ENCODE results near the gene KIF7. TPM values are rescaled to one million over a fixed set of nuclear protein-coding genes. Genes with fewer than 3 reads are reported as not detected.

KIF7 gene
- total RNA-seq, 2 donors from 2014 or later: 1.4 to 4.6 TPM

- H3K9me3 Mint-ChIP-seq: peaks cover 0 to 3% of the 10 kb centered on the region in 2 donors
Observed at GRCh38 chr15:89632563-89633430, 22.5 kb downstream of the KIF7 start.

GRCh38 chr15:89631902-89632264, 23.4 kb downstream of the KIF7 start:
- Mint-ChIP-seq H3K36me3 (peaks cover 6 to 18% of the 10 kb centered on the region in 2 donors), H3K27ac (peak overlapping the region; percentile 13 to 68), H3K9me3 (peaks cover 0 to 3% of the 10 kb centered on the region in 2 donors)
- ATAC-seq (peak in 1 of 2 donors; percentile 27), DNase-seq (ENCODE audit: low spot score in 2 of 2) (no peak)

More at GRCh38 chr15:89632563-89633430, 22.5 kb downstream of the KIF7 start:
- ATAC-seq (peak in 1 of 2 donors; percentile 19), DNase-seq (ENCODE audit: low spot score in 2 of 2) (no peak)
- Mint-ChIP-seq H3K36me3 (peaks cover 6 to 18% of the 10 kb centered on the region in 2 donors), H3K27ac (no peak overlapping the region)

DNA sequence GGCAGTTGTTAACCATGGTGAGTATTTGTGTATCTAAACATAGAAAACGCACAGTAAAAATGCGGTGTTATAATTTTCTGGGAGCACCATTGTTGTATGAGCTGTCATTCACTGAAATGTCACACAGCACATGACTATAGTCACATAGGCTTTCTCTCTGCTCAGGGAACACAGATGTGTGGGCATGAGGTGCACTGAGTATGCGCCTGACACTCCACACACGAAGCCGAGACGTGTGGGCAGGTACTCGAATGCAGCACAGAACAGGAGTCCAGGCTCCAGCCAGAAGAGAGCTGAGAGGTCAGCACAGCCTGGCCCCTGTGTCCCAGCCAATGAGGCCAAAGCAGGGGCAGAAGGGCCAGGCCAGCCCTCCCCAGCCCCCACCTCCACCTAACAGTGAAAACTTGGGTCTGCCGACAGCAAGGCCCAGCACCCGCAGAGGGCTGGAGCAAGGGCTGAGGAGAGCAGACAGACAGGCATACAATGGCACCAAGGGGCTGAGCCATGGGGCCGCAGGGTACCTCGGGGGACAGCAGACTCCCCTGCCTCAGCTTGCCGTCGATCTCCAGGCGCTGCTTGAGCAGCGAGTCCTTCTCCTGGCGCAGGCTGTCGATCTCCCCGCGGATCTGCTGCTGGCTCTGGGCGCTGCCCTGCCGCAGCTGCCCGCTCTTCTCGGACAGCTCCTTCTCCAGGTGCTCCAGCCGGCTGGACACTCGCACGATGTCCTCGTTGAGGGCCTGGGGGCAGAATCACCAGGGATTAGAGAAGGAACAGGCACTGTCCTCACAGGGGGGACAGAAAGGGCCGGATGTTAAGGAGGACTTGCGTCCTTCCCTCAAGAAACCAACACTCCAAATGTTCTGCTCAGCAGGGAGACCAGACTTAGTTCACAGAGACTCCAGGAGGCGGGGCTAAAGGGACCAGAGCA, 24.0 kb downstream of the KIF7 start:
- peaks cover 0 to 3% of the 10 kb centered on the region in 2 donors for H3K9me3 Mint-ChIP-seq
- peak overlapping the region; percentile 13 to 68 for H3K27ac Mint-ChIP-seq
- peak; percentile 24 to 25 for ATAC-seq
- peaks cover 6 to 18% of the 10 kb centered on the region in 2 donors for H3K36me3 Mint-ChIP-seq
- DNase-seq (ENCODE audit: low spot score in 2 of 2): no peak

GRCh38 chr15:89630260-89630659, 25.0 kb downstream of the KIF7 start:
- H3K36me3 Mint-ChIP-seq: peaks cover 13 to 18% of the 10 kb centered on the region in 2 donors
- H3K27ac Mint-ChIP-seq: no peak overlapping the region
- no peak for DNase-seq (ENCODE audit: low spot score in 2 of 2)
- peaks cover 0 to 1% of the 10 kb centered on the region in 2 donors for H3K9me3 Mint-ChIP-seq
- no peak for ATAC-seq

GRCh38 chr15:89629829-89630228, 25.4 kb downstream of the KIF7 start:
- H3K36me3 Mint-ChIP-seq: peaks cover 14 to 17% of the 10 kb centered on the region in 2 donors
- ATAC-seq: no peak

DNA sequence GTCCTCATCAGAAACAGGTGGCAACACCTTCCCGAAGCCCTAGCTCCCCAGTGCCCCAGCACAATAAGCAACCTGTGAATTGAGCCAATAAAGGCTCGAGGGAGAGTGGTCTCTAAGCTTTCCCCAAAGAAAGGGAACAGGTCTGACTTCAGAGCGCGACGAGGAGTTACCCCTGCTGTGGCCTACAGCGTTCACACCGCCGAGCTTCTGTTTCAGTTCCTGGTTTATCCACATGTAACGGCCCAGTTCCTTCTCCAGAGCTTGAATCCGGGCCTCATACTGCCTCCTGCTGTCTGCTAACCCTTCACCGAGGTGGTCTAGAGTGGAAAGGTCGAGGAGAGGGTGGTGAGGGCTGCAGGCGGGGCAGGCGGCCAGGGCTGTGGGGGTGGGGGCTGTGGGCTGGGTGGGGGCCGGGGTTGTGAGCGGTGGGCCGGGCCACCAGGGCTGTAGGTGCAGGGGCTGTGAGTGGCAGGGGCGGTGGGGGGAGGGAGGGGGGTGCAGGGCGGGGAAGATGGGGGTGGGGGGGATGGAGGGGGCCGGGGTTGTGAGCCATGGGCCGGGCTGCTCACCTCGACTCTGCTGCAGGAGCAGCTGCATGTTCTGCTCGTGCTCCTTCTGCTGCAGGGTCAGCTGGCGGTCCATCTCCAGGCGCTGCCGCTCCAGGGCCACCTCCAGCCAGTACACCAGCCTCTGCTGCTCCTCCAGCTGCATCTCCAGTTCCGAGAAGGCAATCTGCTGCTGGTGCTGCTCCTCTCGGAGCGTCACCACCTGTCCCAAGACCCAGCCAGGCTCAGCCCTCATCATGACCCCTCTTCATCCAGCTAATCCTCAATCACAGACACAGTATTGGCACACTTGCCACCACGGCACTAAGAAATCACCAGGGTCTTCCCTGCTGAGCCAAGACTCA, 26.2 kb downstream of the KIF7 start:
- DNase-seq (ENCODE audit: low spot score in 2 of 2): no peak
- Mint-ChIP-seq H3K27ac (no peak overlapping the region), H3K36me3 (peaks cover 20 to 24% of the 10 kb centered on the region in 2 donors), H3K9me3 (no peaks in the 10 kb centered on the region)
- peak in 1 of 2 donors; percentile 17 for ATAC-seq

More at GRCh38 chr15:89629829-89630228, 25.4 kb downstream of the KIF7 start:
- H3K9me3 Mint-ChIP-seq: no peaks in the 10 kb centered on the region
- no peak for DNase-seq (ENCODE audit: low spot score in 2 of 2)
- H3K27ac Mint-ChIP-seq: no peak overlapping the region

- Mint-ChIP-seq H3K9me3 (no peaks in the 10 kb centered on the region), H3K36me3 (peaks cover 23 to 27% of the 10 kb centered on the region in 2 donors), H3K27ac (no peak overlapping the region)
- no peak for ATAC-seq
- no peak for DNase-seq (ENCODE audit: low spot score in 2 of 2)
Observed at GRCh38 chr15:89628301-89628700, 27.0 kb downstream of the KIF7 start.

DNA sequence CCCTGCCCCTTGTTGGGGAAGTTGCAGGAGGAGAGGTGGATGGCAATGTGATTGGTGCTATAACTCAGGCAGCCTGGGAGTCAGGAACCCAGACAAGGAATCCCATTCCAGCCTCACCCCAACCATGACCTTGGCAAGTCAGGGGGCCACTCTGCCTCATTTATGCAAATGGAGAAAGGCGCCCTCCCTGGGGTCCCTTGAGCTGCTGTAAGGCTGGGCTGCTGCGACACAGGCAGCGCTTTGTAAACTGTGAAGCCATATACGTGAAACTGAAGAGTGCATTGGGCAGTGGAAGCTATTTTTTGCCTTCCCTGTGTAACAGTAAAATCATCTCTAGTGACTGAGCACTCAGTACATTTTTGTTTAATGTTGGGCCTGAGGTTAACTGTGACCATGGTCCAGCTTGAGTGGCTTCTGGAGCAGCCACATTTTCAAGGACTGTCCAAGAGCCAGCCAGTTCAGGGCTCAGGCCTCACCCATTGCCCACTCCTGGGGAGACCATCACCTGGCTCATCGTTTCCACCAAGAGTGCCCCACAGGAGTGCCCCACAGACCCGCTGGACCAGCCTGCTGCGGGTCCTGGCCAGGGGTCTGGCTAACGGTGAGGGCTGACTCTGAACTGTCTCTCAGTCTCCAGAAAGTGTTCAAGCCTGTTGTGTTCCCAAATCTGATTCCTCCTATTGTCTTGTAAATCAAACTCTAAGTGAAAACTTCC, 27.9 kb downstream of the KIF7 start:
- no peaks in the 10 kb centered on the region for H3K9me3 Mint-ChIP-seq
- no peak for ATAC-seq

GRCh38 chr15:89625716-89626115, 29.6 kb downstream of the KIF7 start:
- peaks cover 40 to 49% of the 10 kb centered on the region in 2 donors for H3K36me3 Mint-ChIP-seq
- DNase-seq (ENCODE audit: low spot score in 2 of 2): no peak
- ATAC-seq: no peak

More for the DNA sequence above, 27.9 kb downstream of the KIF7 start:
- Mint-ChIP-seq H3K27ac (no peak overlapping the region), H3K36me3 (peaks cover 28 to 32% of the 10 kb centered on the region in 2 donors)
- no peak for DNase-seq (ENCODE audit: low spot score in 2 of 2)

GRCh38 chr15:89623165-89623564, 32.1 kb downstream of the KIF7 start:
- no peak overlapping the region for H3K27ac Mint-ChIP-seq
- ATAC-seq (no peak), DNase-seq (ENCODE audit: low spot score in 2 of 2) (no peak)
- no peaks in the 10 kb centered on the region for H3K9me3 Mint-ChIP-seq
- H3K36me3 Mint-ChIP-seq: peaks cover 40 to 53% of the 10 kb centered on the region in 2 donors

More at GRCh38 chr15:89625716-89626115, 29.6 kb downstream of the KIF7 start:
- no peak overlapping the region for H3K27ac Mint-ChIP-seq
- H3K9me3 Mint-ChIP-seq: no peaks in the 10 kb centered on the region

GRCh38 chr15:89621547-89621946, 33.7 kb downstream of the KIF7 start:
- Mint-ChIP-seq H3K36me3 (peaks cover 46 to 66% of the 10 kb centered on the region in 2 donors), H3K27ac (peak overlapping the region in 1 of 2 donors; percentile 17), H3K9me3 (no peaks in the 10 kb centered on the region)
- no peak for ATAC-seq
- DNase-seq (ENCODE audit: low spot score in 2 of 2): no peak

- ATAC-seq (no peak), DNase-seq (ENCODE audit: low spot score in 2 of 2) (no peak)
- Mint-ChIP-seq H3K36me3 (peaks cover 52 to 70% of the 10 kb centered on the region in 2 donors), H3K9me3 (peaks cover 18 to 21% of the 10 kb centered on the region in 2 donors), H3K27ac (no peak overlapping the region)
Observed at GRCh38 chr15:89616228-89616627, 39.0 kb downstream of the KIF7 start.

- DNase-seq (ENCODE audit: low spot score in 2 of 2) (no peak), ATAC-seq (no peak)
- H3K36me3 Mint-ChIP-seq: peaks cover 59 to 76% of the 10 kb centered on the region in 2 donors
- H3K27ac Mint-ChIP-seq: no peak overlapping the region
- peaks cover 21 to 22% of the 10 kb centered on the region in 2 donors for H3K9me3 Mint-ChIP-seq
Observed at GRCh38 chr15:89615135-89615534, 40.1 kb downstream of the KIF7 start.

DNA sequence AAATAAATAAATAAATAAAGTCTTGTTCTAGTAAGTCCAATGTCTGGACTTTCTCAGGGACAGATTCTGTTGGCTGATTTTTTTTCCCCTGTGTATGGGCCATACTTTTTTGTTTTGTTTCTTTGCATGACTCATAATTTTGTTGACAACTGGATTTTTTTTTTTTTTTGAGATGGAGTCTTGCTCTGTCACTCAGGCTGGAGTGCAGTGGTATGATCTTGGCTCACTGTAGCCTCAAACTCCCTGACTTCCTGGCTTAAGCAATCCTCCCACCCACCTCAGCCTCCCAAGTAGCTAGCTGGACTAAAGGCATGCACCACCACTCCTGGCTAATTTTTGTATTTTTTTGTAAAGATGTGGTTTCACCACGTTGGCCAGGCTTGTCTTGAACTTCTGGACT, 41.1 kb downstream of the KIF7 start:
- no peak for ATAC-seq
- H3K36me3 Mint-ChIP-seq: peaks cover 63 to 78% of the 10 kb centered on the region in 2 donors
- peak overlapping the region in 1 of 2 donors; percentile 14 for H3K27ac Mint-ChIP-seq
- peaks cover 21 to 22% of the 10 kb centered on the region in 2 donors for H3K9me3 Mint-ChIP-seq
- DNase-seq (ENCODE audit: low spot score in 2 of 2): no peak

DNA sequence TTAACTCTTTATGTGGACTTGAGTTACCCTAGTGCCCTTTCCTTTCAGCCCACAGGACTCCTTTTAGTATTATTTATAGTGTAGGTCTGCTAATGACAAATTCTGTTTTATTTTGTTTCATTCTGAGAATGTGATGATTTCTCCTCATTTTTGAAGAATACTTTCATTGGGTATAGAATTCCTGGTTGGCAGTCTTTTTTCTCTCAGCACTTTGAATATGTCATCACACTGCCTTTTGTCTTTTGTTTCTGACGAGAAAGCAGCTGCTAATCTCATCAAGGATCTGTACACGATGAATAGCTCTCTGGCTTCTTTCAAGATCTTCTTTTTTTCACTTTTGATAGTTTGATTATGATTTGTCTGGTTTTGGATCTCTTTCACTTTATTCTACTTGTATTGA, 42.2 kb downstream of the KIF7 start:
- Mint-ChIP-seq H3K27ac (no peak overlapping the region), H3K9me3 (peaks cover 21 to 22% of the 10 kb centered on the region in 2 donors)
- ATAC-seq: no peak

More for the DNA sequence above, 42.2 kb downstream of the KIF7 start:
- H3K36me3 Mint-ChIP-seq: peaks cover 63 to 86% of the 10 kb centered on the region in 2 donors
- no peak for DNase-seq (ENCODE audit: low spot score in 2 of 2)

Data from activated naive CD4-positive, alpha-beta T cell treated with anti-CD3 and anti-CD28 coated beads, Interleukin-2, amount 50 U/mL, for 72 hours (primary cell).